HG02840 (cell line): ENCODE results near the gene ARHGAP22.

ENCODE experiments used
- ATAC-seq: cut with Tn5 transposase; IDR thresholded peaks from one replicate; pipeline ENCODE4 v1.9.1; 2021; ENCODE audit warnings: mild to moderate bottlenecking, moderate library complexity, moderate number of reproducible peaks; ENCODE audit not compliant: unreplicated experiment, low FRiP score

Gene ARHGAP22

DNA sequence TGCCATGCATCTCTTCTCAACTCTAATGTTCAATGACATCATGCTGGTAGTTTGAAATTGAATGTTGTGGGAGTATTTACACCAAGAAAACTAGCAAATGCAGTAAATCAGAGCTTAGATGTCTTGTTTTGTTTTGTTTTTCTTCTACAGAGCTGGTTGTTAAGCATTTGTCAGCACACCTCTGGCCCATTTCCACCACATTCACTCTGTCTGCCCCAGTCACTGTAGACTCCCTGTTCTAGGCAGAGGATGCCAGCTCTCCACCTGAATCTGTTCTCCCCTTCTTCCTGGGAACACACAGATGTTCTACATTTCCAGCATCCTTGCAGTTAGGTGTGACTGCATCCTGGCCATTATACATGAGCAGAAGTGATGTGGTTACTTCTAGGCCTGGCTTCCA is 4.1 kb upstream of the ARHGAP22 start:
- ATAC-seq = no peak

DNA sequence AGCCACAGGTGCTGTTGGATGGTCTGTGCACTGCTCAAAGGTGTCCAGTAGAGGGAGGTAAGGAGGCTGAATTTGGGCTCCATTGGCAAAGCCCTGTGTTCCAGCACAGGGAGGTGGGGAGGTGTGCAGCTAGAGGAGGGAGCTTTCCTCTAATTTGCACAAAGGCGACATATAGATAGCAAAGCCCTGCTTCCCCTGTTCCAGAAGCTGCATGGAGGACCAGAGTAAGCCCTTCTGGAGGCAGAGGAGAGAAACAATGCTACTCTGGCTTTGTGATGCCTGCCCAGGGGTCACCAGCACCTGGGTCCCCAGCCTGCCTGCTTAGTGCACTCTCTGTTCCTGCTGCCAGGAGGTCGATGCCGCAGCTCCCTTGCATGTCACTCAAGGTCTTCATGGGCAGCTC is 3.4 kb upstream of the ARHGAP22 start:
- ATAC-seq = no peak

DNA sequence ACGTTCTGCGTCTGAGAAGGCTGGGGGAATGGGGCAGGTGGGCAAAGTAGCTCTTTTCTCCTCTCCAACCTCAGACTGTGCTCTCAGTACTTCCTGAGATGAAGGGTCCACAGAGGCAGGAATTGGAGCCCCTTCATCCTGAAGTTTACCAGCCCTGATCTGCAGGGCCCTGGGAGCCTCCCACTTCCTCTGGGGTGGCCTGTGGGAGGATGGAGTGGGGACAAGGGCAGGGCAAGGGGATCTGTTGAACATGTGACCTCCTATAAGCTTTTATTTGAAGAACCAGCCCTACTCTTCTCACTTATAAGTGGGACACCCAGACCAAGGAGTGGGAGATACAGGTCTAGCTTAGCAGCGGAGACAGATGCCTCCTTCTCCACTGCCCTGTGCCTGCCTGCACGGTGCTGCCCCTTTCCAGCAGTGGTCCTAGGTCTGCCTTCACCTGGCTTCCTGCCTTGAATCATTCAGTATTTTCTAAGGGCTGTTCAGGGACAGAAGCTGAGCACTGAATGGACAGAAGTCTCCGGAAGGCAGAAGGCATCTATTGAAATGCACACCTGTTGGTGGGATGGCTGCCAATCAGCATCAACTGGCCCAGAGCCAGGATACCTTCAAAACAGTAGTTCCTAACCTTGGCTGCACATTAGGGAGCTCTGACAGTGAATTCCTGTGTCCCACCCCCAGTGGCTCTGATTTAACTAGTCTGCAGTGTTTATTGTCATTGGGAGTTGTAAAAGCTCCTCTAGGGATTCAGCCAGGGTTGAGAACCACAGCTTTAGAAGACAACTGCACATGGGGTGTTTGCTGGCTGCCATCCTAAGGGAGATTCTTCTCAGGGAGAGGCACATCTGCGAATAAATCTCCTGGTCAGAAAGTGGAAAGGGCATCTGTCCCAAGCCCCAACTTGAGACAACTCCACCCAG is 2.7 kb upstream of the ARHGAP22 start:
- ATAC-seq = no peak

DNA sequence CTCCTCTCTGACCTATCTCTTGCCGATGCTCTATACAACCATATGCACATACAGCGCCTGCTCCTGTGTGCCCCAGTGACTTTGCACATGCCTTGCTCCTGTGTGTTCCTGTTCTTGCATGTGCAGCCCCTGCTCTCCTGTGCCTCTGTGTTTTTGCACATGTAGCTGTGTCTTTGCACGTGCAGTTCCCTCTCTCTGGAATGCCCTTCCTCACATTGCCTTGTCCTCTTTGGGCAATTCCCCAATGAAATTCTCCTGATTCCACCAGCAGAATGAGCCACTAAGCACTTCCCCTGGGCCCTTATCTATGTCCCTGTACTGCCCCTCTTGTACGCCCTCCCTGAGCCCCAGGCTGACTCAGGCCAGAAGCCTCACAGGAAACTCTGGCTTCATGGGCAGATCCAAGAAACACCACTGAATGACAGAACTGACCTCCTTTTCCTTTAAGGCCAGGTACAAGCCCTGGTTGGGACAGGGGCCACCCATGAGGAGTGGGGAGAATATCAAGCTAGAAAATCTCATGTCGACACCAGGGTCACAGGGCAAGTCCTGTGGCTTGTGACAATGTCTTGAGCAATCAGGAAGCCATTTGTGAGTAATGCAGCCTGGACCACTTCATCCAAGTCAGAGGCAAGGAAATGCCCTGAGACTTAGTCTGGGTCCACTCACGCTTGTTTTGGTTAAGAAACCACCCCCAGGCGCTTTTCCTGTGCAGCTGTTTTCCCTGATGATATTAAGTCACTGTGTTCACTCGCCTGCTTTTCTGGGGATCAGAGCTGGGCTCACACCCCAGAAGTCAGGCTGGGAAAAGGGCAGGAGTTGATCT is 1.9 kb upstream of the ARHGAP22 start:
- no peak for ATAC-seq

DNA sequence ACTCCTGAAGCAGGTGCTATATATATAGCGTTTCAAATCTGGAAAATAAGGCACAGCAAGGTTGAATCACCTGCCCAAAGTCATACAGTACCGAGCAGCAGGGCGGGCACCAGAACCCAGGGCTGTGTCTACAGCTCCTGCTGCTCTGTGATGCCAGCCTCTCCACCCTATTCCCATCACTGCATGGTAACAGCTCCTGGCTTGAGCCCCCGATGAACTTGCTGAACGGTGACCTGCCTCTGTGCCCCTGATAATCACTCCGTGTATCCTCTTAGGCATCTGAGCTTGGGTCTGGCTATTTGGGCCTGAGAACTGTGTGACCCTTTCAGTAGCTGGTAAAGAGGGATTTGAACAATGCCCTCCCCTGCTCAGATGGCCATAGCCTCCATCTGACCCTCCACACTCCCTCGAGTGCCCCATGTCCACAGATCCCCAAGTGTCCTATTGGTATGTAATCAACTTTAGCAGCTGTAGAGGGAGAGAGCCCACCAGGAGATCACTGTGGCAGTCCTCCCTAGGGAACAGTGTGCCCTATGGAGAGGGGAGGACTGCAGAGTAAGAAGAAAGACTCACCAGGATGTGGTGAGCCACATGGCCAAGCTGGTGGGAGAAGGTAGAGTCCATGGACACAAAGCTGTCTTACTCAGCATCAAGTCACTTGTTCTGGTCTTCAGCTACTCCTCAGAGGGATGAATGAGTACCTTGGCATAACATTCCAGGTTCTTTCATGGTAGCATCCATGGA is 1.1 kb upstream of the ARHGAP22 start:
- no peak for ATAC-seq

DNA sequence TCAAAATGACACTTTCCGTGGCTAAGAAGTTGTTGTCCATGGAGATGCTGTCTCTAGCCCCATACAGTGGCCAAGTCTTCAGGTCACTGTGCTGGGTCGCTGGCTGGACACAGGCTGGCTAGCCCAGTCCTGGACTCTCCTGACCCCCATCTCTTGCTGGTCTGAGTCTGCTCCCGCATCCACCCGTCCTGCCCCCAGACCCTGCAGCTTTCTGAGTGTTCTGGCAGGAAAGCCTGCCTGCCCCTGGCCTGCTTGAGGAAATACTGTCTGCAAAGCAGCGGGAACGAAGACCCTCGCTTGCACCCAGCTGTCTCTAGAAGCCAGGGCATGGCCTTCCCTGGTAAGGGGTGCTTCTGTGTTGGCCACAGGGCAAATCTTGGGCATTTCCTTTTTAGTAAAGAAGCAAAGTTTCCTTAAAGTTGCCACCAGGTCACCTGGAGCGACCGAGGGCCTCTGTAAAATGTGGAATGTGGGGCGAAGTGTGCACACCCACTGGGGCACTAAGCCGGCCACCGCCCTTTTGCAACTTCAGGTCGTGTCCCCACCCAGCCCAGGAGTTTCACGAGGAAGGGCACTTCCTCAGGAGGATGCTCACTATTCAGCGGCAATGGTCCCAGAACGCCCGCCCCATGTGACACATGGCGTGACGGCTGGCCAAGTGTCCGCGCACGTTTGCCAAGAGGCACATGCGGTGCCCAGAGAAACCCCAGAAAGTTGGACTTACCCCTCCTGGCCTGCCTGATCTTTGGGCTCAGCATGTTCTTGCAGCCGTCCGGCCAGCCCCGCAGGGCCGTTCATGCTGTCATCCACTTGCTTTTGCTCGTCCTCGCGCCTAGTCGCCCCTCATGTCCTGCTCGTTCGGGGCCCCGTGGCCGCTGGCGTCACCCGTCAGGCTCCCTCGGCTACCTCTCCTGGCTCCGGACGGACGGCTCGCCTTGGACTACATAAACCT is 558 bp downstream of the ARHGAP22 start:
- ATAC-seq = no peak

DNA sequence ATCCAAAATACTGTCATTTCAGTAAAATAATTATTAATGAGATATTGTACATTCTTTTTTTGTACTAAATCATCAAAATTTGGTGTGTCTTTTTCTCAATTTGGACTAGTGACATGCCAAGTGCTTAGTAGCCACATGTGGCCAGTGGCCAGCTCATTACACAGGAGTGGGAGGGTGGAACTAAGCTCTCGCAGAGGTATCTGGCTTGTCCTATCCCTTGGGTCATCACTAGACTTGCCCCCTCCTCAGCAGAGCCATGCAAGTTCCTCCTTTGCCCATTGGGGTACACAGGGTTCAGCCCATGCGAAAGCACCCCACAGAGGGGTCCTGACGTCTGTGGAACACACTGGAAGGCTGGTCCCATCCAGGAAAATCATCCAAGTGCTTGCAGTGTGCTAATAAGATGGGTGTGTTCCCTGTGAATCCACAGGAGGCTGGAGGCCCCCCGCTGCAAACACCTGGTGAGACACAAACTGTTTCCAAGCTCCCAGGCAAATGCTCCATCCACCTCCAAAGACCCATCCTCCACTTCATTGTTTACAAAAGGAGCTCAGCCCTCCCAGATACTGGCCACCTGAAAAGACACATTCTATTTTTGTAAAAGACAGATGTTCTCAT is 1.3 kb downstream of the ARHGAP22 start:
- ATAC-seq = no peak

DNA sequence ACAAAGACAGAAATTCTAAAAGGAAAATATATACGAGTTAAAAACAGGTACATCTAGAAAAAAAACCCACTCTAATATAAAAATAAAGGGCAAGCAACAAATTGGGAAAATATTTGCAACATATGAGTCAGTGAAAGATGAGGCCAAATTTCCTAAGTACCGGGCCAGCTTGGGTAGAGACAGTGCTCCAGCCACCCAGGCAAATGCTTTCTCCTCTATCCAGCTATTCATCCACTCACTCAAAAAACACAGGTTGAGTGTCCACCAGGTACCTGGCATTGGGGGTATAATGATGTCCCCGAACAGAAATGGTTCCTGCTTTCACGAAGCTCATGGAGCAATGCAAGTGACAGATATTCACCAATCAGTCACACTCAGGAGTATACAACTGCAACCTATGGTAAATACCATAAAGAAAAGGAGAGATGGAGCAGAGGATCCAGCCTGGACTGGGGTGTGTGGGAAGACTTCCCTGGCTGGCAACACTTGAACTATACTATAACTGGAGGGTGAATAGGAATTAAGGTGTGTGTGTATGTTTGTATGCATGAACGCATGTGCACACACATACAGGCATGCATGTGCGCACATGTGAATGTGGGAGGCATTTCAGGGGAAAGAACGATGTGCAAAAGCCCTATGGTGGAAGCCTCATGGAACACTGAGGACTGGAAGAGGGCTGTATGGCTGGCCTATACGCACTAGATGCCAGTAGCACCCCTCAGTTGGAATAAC is 2.3 kb downstream of the ARHGAP22 start:
- ATAC-seq = no peak

DNA sequence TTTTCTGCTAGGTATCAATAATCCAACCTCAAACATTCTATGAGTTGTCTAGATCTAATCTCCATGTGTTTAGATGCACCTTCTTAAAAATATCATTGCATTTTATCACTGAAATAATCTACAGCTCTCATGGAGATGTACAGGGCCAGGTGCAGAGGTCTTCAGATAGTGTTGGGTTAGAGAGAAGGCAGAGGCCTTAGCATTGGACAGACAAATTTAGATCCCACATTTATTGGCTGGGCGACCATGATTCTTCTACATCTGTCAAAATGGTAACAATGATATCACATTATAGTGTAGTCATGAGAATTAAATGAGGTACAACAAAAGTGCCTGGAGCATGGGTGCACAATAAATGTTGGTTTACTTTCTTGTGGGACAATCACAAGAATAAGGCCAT is 3.1 kb downstream of the ARHGAP22 start:
- ATAC-seq = no peak

DNA sequence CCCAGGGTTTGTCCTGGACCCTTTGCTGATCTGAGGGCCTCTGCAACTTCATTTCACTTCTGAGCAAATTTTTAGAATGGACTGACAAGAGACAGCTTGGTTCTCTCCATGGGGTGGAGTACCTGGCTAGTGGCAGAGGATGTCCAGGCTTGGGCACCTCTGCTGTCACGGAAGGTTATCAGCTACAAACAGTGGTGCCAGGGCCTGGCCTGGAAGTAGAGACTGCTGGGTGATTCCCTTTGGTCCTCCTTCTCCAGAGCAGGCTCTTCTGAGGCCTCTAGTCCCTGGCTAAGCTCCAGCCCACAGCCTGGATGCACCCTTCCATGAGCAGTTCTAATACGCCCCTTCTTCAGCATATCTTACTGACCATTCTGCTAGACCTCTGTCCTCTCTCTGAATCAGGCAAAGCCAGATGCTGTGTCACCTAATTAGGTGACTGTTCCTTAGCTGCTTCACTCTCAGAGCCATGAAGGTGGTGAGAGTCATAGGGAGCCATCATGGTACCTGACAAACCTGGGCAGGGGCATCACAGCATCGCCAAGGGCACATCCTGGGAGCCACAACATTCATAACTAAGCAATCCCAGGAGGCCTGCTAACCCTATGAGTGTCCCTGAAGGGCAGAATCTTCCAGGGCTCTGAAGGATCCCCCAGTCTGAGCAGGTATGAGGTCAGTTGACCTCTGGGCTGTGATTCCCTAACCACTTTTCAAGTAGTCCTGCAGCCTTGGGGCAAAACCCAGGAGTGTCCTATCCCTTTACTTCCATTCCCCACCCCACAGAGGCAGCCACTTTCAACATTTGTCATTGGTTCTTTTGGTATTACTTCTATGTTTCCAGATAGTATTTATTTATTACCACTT is 4.0 kb downstream of the ARHGAP22 start:
- no peak for ATAC-seq

DNA sequence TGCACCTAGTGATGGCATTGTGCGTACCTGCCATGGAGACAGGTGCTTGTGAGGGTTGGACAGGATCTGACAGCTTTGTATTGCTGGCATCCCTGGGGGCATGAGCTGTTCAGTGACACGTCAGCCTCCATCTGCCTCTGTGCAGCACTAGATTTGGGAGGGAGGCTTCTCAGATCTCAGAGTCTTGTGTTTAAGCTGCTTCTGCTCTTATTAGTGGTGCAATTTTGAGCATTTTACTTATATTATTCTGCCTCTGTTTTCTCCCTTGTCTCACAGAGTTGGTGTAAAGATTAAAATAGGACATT is 5.1 kb downstream of the ARHGAP22 start:
- ATAC-seq = no peak

DNA sequence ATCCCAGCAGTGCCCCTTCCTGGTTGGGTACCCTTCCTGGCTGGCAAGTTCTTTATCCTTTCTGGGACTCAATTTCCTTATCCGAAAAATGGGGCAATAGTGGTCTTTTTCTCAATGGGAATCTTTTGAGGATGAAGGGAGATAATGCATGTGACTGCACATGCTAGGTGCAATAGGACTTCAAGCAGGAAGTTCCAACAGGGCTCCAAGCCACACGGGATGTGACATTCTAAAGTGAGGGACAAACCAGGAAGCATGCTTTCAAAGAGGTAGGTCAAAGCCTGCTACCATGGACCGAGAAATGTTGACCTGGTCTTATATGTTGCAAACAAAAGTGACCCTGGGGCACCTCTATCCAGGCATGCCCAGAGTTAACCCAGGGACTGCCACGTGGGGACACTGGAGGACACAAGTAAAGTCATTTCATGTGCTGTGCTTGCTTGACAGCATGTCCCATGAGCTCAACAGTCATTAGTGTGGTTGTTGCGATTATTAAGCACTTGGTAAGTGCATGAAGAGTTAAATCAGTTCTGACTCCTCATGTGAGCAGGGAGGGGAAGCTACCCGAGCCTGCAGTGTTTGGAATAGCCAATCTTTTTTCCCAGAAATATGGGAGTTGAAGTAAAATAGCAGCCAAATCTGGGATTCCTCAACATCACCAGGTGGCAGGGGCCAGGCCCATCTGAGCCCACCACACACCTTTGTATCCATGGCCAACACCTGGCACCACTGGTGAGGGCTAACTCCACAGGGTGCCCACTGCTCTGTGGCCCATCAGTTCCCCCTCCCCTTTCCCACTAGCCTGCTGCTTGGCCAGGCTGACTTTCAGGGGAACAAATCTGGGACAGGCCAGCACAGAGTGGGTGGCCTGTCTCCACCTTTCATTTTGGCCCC is 5.7 kb downstream of the ARHGAP22 start:
- no peak for ATAC-seq

DNA sequence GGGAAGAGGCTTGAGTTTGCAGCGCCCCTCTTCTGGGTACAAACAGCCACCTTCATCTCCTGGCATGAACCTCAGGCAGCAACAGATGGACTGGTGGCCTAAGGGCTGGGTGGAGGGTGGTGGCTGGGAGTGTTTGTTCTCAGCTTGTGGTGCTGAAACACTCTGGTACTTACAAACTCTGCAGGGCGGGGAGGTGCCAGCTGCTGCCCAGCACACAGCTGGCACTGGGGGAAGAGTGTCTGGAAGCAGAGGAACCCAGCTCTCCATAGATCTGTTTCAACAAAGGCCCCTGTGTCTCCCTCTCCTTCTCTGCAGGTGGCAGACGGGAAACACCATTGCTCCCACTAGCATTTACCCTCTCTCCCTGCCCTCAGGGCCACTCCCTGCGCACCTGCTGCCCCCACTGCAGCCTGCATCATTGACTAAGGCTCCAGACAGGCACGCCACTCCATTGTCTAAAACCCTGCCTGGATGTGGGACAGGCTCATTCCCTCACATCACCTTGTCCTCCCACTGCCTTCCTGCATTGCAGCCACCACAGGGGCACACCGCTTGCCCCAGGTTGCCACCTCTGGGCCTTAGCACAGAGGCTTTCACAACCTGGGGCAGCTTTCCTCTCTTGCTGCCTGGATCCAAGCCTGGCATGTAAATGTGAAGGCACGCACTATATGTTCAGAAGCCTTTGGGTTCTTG is 6.5 kb downstream of the ARHGAP22 start:
- no peak for ATAC-seq

DNA sequence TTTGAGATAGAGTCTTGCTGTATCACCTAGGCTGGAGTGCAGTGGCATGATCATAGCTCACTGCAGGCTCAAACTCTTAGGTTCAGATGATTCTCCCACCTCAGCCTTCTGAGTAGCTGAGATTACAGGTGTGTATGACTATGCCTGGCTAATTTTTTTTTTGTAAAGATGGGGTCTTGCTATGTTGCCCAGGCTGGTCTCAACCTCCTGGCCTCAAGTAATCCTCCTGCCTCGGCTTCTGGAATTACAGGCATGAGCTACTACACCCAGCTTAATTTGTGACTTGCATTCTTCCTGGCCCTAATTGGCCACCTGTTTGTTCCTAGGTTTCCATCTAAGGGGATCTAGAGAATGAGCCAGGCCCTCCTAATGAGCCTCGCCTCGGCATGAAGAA is 9.3 kb downstream of the ARHGAP22 start:
- no peak for ATAC-seq

DNA sequence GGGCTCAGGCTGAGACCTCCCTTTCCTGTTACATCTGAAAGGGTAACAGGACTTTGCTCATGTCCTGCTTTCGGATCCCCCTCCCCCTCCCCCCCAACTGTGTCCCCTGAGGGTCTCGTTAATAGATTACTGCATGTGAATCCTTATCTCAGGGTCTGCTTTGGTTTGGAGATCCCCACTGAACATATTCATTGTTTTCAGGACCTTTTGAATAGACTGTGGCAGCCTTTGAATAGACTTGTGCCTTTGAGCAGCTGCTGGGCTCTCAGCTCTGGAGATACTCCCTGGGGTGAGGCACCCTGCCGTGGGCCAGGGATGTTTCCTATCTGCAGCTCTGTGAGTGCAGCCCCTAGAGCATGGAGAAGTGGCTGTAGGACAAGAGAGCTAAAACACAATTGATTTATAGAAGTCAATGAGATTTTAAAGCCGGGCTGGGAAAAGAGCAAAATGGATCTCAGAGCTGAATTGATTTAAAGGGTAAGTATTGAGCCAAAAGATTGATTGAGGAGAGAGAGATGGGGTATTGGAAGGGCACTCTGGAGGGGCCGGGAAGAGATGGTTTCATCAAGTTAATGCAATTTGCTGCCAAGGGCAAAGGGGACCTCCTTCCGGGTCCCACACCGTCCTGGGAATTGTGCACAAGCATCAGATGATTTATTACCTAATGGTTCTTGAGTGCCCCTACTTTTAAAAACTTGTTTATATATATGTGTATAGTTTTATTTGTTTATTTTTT is 9.9 kb downstream of the ARHGAP22 start:
- no peak for ATAC-seq

DNA sequence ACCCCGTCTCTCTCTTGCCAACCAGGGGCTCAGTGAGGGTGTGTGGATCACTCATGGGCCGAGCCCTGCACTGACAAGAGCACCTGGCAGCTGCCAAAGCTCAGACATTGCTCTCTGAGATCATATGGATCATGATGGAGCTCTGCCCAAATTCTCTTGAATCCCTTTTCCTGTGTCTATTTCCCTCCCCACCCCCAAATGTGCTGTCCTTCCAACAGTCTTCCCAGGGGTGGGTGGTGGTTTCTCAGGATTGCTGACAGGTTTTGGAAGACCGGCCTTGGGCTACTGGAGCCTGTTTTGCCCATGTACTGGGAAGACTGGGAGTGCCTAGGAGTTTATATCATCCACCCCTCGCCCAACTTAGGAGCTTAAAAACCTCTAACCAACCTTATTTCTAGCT is 10.5 kb downstream of the ARHGAP22 start:
- no peak for ATAC-seq
